Measurements from ENCODE around the gene SALL1.

The SALL1 gene

DNA sequence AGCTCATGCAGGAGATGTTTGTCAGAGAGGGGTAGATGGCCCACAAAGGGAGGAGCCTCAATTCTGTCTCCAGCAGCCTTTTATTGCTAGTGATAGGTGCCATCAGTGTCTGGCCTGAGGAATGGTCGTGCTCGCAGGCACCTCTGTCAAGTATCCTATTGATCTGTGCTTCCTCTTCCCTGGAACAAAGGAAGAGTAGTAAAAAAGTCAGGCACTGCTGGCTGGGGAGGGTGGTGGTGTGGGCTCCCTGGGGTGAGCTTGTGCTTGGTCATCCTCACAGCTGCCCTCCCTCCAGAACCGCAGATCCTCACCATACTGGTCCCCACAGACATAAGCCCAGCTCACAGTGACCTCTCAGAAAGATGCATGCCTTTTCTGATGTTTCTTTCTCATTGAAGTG is 15.0 kb upstream of the SALL1 start:
- TF ChIP-seq, protein P1, sequence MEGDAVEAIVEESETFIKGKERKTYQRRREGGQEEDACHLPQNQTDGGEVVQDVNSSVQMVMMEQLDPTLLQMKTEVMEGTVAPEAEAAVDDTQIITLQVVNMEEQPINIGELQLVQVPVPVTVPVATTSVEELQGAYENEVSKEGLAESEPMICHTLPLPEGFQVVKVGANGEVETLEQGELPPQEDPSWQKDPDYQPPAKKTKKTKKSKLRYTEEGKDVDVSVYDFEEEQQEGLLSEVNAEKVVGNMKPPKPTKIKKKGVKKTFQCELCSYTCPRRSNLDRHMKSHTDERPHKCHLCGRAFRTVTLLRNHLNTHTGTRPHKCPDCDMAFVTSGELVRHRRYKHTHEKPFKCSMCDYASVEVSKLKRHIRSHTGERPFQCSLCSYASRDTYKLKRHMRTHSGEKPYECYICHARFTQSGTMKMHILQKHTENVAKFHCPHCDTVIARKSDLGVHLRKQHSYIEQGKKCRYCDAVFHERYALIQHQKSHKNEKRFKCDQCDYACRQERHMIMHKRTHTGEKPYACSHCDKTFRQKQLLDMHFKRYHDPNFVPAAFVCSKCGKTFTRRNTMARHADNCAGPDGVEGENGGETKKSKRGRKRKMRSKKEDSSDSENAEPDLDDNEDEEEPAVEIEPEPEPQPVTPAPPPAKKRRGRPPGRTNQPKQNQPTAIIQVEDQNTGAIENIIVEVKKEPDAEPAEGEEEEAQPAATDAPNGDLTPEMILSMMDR (IDR thresholded peaks at IDR 0.05; ENCODE audit: borderline replicate concordance, control extremely low read depth, extremely low read depth, insufficient read depth, missing control alignments), result no peak
- in situ Hi-C loops (cut with MboI; ENCODE audit: low sequenced_read_pairs, unreplicated experiment), result no loop called here
- no peak for DNase-seq (ENCODE audit: low spot score)

DNA sequence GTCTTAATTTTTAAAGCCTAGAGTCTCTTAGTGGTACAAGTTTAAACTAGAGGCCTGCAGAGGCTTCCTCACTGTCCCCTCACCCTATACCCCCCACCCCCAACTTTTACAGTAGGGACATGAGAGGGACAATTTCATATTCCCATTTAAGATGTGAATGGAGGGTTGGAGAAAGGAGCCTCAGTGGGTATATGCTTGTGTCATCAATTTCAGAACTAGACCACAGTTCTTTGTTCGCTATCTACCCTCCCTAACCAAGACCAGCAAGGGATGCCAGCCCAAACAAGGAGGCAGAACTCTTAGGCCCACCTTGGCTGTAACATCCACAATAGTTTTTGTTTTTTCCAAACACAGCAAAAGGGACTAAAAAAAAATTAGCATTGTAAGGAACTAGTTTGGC is 14.0 kb upstream of the SALL1 start:
- in situ Hi-C loops (cut with MboI; ENCODE audit: low sequenced_read_pairs, unreplicated experiment), result no loop called here
- TF ChIP-seq, protein P1 (IDR thresholded peaks at IDR 0.05; ENCODE audit: borderline replicate concordance, control extremely low read depth, extremely low read depth, insufficient read depth, missing control alignments), result no peak
- DNase-seq (ENCODE audit: low spot score), result no peak

GRCh38 chr16:51164574-51164973 is 13.5 kb upstream of the SALL1 start:
- TF ChIP-seq, protein P1 (IDR thresholded peaks at IDR 0.05; ENCODE audit: borderline replicate concordance, control extremely low read depth, extremely low read depth, insufficient read depth, missing control alignments), result no peak
- in situ Hi-C loops (cut with MboI; ENCODE audit: low sequenced_read_pairs, unreplicated experiment), result no loop called here

DNA sequence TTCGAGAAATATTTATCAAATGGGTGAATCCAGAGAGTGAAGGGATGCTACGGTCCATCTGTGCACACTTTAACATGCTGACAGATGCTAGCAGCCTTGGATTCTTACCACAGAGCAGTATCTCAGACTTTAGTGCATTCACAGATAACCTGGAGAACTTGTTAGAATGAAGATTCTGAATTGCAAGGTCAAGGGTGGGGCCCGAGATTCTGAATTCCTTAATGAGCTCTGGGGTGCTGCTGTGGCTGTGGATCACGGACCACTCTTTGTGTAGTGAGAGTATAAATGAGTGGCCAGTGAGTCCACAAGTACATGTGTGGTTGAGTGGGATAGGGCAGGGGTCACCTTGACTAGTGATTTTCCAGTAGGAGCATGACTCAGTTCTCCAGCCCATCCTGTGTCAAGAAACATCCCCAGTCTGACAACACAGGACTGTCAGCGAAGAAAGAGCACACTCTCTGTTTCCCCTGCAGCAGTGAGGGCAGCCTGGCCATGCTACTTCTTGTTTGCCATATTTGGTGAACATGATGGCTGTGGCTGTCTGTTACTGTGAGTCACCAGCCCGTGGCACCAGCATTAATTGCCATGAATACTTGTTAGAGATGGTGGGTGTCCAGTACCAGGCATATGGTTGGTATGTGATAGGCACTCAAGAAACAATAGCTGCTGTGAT is 13.0 kb upstream of the SALL1 start:
- TF ChIP-seq, protein P1 (IDR thresholded peaks at IDR 0.05; ENCODE audit: borderline replicate concordance, control extremely low read depth, extremely low read depth, insufficient read depth, missing control alignments), result no peak
- no peak for DNase-seq (ENCODE audit: low spot score)
- in situ Hi-C loops (cut with MboI; ENCODE audit: low sequenced_read_pairs, unreplicated experiment), result no loop called here

More at GRCh38 chr16:51164574-51164973, 13.5 kb upstream of the SALL1 start:
- no peak for DNase-seq (ENCODE audit: low spot score)

DNA sequence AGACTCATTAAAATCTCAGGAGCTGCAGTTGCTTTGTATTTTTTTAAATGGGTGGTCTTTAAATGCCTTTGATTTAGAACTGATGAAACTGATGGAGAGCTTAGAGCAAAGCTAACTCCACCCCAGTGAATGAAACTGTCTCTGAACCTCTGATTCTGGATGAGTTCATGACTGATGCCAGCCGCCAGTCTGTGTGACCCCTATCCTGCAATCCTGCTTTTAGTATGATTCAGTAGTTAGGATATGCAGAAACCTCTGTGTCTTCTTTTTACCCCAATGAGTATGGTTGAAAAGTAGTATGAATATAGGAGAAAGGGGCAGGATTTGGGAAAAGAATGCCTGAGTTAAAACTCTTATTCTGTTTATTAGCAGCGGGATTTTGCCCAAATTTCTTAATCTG is 12.3 kb upstream of the SALL1 start:
- TF ChIP-seq, protein P1 (IDR thresholded peaks at IDR 0.05; ENCODE audit: borderline replicate concordance, control extremely low read depth, extremely low read depth, insufficient read depth, missing control alignments), result no peak
- in situ Hi-C loops (cut with MboI; ENCODE audit: low sequenced_read_pairs, unreplicated experiment), result no loop called here
- no peak for DNase-seq (ENCODE audit: low spot score)

DNA sequence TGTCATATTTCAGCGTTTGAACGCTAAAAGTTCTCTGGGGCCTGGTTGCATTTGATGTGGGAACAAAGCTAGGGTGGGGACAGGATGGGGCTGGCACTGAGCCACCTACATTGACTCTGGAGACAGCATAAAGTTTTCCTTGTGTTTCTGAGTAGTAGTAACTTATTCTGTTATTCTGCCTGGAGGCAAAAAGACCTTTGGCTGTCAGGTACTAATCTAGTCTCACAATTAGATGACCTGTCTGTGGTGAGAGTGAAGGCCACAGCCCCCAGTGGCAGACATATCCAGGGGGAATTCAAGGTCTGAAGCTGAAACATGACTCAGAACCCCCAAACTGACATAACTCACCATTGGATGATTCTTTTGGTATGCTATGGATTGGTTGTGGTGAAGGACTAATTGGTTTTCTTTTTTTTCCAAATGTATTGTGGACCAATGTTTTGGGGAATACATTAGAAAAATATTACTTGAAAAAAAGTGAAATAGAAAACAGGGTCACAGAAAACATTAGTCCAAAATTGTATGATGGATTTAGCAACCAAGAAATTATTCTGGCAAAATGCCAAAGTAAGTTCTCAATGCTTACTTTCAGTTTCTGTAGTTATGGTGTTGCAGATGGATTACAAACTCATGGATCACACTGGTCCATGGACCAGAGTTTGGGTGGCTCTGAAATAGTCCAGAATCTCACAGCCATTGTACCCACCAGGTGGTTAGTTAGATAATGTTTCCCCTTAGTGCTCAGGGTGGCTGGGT is 10.5 kb upstream of the SALL1 start:
- in situ Hi-C loops (cut with MboI; ENCODE audit: low sequenced_read_pairs, unreplicated experiment), result no loop called here

More for the DNA sequence above, 10.5 kb upstream of the SALL1 start:
- no peak for DNase-seq (ENCODE audit: low spot score)
- TF ChIP-seq, protein P1 (IDR thresholded peaks at IDR 0.05; ENCODE audit: borderline replicate concordance, control extremely low read depth, extremely low read depth, insufficient read depth, missing control alignments), result no peak

All from GM13976 (cell line).